ENCODE data around the gene THUMPD1.

- TF ChIP-seq RUNX3 (IDR thresholded peaks at IDR 0.05; ENCODE audit: low read length) (no peak), MAX (IDR thresholded peaks at IDR 0.05; ENCODE audit: low read depth, low read length) (no peak), JUND (IDR thresholded peaks at IDR 0.05; ENCODE audit: low read depth, low read length) (no peak), CTCF (IDR thresholded peaks at IDR 0.05 in 2 of 3, conservative IDR thresholded peaks at IDR 0.05 in 1 of 3; ENCODE audit: control insufficient read depth in 2 of 3, extremely low read depth in 1 of 3, insufficient read depth in 1 of 3, low read depth in 3 of 3, low read length in 3 of 3) (no peak), ZNF274 (IDR thresholded peaks at IDR 0.05; ENCODE audit: insufficient read depth, insufficient read length) (no peak), EZH2 (IDR thresholded peaks at IDR 0.05; ENCODE audit: borderline replicate concordance, control insufficient read depth, low read depth, low read length) (no peak), EGR1 (IDR thresholded peaks at IDR 0.05; ENCODE audit: borderline replicate concordance in 1 of 2, low read depth in 2 of 2, low read length in 2 of 2) (no peak), SKIL (IDR thresholded peaks at IDR 0.05; ENCODE audit: low read depth, poor library complexity, severe bottlenecking) (no peak), PBX3 (IDR thresholded peaks at IDR 0.05; ENCODE audit: insufficient replicate concordance, low read depth, low read length) (no peak), MLLT1 (IDR thresholded peaks at IDR 0.05) (no peak), ZZZ3 (IDR thresholded peaks at IDR 0.05; ENCODE audit: control insufficient read depth, insufficient read length, low read depth) (no peak), HDAC2 (IDR thresholded peaks at IDR 0.05) (no peak), CREB1 (IDR thresholded peaks at IDR 0.05; ENCODE audit: low read depth) (no peak)
Observed at GRCh38 chr16:20726661-20727060, 15.0 kb downstream of the THUMPD1 start.

Measured in GM12878 (cell line).